SK-N-SH (cell line): ENCODE measurements around the gene HOXD10. TPM values are rescaled to one million over a fixed set of nuclear protein-coding genes. Genes with fewer than 3 reads are reported as not detected.
A peak's percentile ranks its signal among the peaks of the same experiment; 100 is the strongest.

ENCODE experiments used
- CTCF ChIA-PET: fragments of 300-600, 350-600 bp; formaldehyde crosslinking; extraction: SDS; loops from one replicate; lab custom pipeline; 2021; lab: Yijun Ruan, JAX
- POLR2A ChIA-PET: fragments of 350-600 bp; sonication (Branson Sonifier 250); formaldehyde crosslinking; extraction: SDS; loops from one replicate; lab custom pipeline; 2020; ENCODE audit warnings: antibody characterized with exemption, inconsistent platforms; lab: Yijun Ruan, JAX
- DNase-seq: peaks from one replicate; pipeline ENCODE4 v3.0.0; 2012
- H2AFZ ChIP-seq: fragments of 200-600 bp; sonication (generic); 2 replicates; pipeline ENCODE4 v1.8.1; 2016; ENCODE audit warnings: antibody characterized with exemption, mild to moderate bottlenecking, low read depth
- H3F3A ChIP-seq: fragments of 200-600 bp; sonication (generic); replicated peaks from 2 replicates; pipeline ENCODE3; 2016; ENCODE audit warnings: antibody characterized with exemption, mild to moderate bottlenecking; ENCODE audit not compliant: insufficient read depth
- H3K27ac ChIP-seq, 2 experiments: fragments of 200-500 bp in 1 of 2; fragments of 200-600 bp in 1 of 2; sonication (Bioruptor generic) in 1 of 2; sonication (generic), shearing (Covaris generic) in 1 of 2; 2 replicates each; pipeline versions ENCODE4 v1.5.1 to v1.6.1; 2014 to 2016; ENCODE audit warnings: low read depth in 2 of 2, inconsistent platforms in 1 of 2, low read length in 1 of 2, mild to moderate bottlenecking in 1 of 2, mixed read lengths in 1 of 2
- H3K27me3 ChIP-seq: fragments of 200-600 bp; sonication (generic), shearing (Covaris generic); 2 replicates; pipeline ENCODE4 v1.6.1; 2016; ENCODE audit warnings: mixed run types; ENCODE audit not compliant: insufficient read depth
- H3K36me3 ChIP-seq, 2 experiments: fragments of 200-500 bp in 1 of 2; fragments of 200-600 bp in 1 of 2; sonication (Bioruptor generic) in 1 of 2; sonication (generic) in 1 of 2; replicated peaks in 1 of 2; 2 replicates each; pipeline versions ENCODE3 to v1.5.1; 2014 to 2016; ENCODE audit warnings: low read length in 1 of 2, mild to moderate bottlenecking in 1 of 2; ENCODE audit not compliant: insufficient read depth in 2 of 2, control insufficient read depth in 1 of 2
- H3K4me1 ChIP-seq, 2 experiments: fragments of 200-500 bp in 1 of 2; fragments of 200-600 bp in 1 of 2; sonication (Bioruptor generic) in 1 of 2; sonication (generic), shearing (Covaris generic) in 1 of 2; 2 replicates each; pipeline versions ENCODE4 v1.5.1 to v1.6.1; 2014 to 2016; ENCODE audit warnings: low read depth in 1 of 2, low read length in 1 of 2, mixed run types in 1 of 2; ENCODE audit not compliant: insufficient read depth in 2 of 2, control insufficient read depth in 1 of 2
- H3K4me2 ChIP-seq: fragments of 200-600 bp; sonication (generic), shearing (Covaris generic); 2 replicates; pipeline ENCODE4 v1.6.1; 2017; ENCODE audit warnings: mixed run types
- H3K4me3 ChIP-seq, 2 experiments: fragments of 200-500 bp in 1 of 2; fragments of 200-600 bp in 1 of 2; sonication (Bioruptor generic) in 1 of 2; sonication (generic), shearing (Covaris generic) in 1 of 2; 2 replicates each; pipeline versions ENCODE4 v1.5.1 to v1.8.1; 2014 to 2016; ENCODE audit warnings: low read depth in 2 of 2, inconsistent platforms in 1 of 2, low read length in 1 of 2, mild to moderate bottlenecking in 1 of 2, mixed read lengths in 1 of 2, moderate library complexity in 1 of 2
- H3K79me2 ChIP-seq: fragments of 200-600 bp; sonication (generic); 2 replicates; pipeline ENCODE4 v1.8.1; 2017; ENCODE audit warnings: mild to moderate bottlenecking; ENCODE audit not compliant: insufficient read depth
- H3K9ac ChIP-seq: fragments of 200-600 bp; sonication (generic); 2 replicates; pipeline ENCODE4 v1.6.1; 2017; ENCODE audit warnings: mixed run types
- H3K9me2 ChIP-seq: fragments of 200-600 bp; sonication (generic); 2 replicates; pipeline ENCODE4 v1.6.1; 2017; ENCODE audit warnings: mixed run types
- H3K9me3 ChIP-seq: fragments of 200-600 bp; sonication (generic); 2 replicates; pipeline ENCODE4 v1.6.1; 2017; ENCODE audit warnings: mixed run types, mild to moderate bottlenecking, moderate library complexity
- H4K20me1 ChIP-seq: fragments of 200-600 bp; sonication (generic); 2 replicates; pipeline ENCODE4 v1.6.1; 2017; ENCODE audit warnings: mild to moderate bottlenecking, mixed run types; ENCODE audit not compliant: insufficient read depth
- EZH2phosphoT487 ChIP-seq: fragments of 200-600 bp; sonication (generic); IDR thresholded peaks from 2 replicates; pipeline ENCODE4 v1.6.1; 2017; ENCODE audit warnings: low read depth, mixed run types, mild to moderate bottlenecking, antibody characterized with exemption, moderate library complexity, borderline replicate concordance
- FOXJ3 ChIP-seq: sonication (generic); formaldehyde crosslinking; IDR thresholded peaks from 2 replicates; pipeline ENCODE4 v1.5.1; 2020; ENCODE audit warnings: mild to moderate bottlenecking, missing genetic modification reagents
- FOXM1 ChIP-seq: IDR thresholded peaks from 2 replicates; pipeline ENCODE4 v1.4.0; 2012; ENCODE audit warnings: low read depth, mild to moderate bottlenecking
- MAX ChIP-seq: IDR thresholded peaks from 2 replicates; pipeline ENCODE4 v1.4.0; 2012; ENCODE audit warnings: low read depth
- MXI1 ChIP-seq: IDR thresholded peaks from 2 replicates; pipeline ENCODE4 v1.6.1; 2012; ENCODE audit warnings: mild to moderate bottlenecking, low read depth, low read length, improper control_type of control experiment
- TAF1 ChIP-seq: IDR thresholded peaks from 2 replicates; pipeline ENCODE4 v1.6.1; 2012; ENCODE audit warnings: low read depth, mild to moderate bottlenecking, low read length, moderate library complexity, borderline replicate concordance
- USF2 ChIP-seq: fragments of 150-350 bp; IDR thresholded peaks from 2 replicates; pipeline ENCODE4 v1.6.1; 2017; ENCODE audit warnings: antibody characterized with exemption, low read length, low read depth, borderline replicate concordance
- YY1 ChIP-seq: IDR thresholded peaks from 2 replicates; pipeline ENCODE4 v1.4.0; 2012; ENCODE audit warnings: low read depth, mild to moderate bottlenecking
- WGBS: methylation state at CpG from one replicate; pipeline ENCODE4 v1.1.6; 2017; ENCODE audit warnings: low lambda C conversion rate; 5-methylcytosine and 5-hydroxymethylcytosine counted together
- polyA plus RNA-seq, 3 experiments: library from polyadenylated mRNA; depleted of rRNA; stranded (reverse); fragments of >200 nt; gene quantifications; 2 replicates each; pipeline ENCODE4 v1.2.3, GENCODE V29; 2012
- TF ChIP-seq, protein P1 (sequence below): IDR thresholded peaks from 2 replicates; pipeline ENCODE4 v1.6.1; 2012; ENCODE audit warnings: mild to moderate bottlenecking, low read depth, low read length, moderate library complexity

Gene HOXD10
- polyA plus RNA-seq, 1 of the 3 experiments (the other 2 are of a cell fraction): 0.10 TPM

DNA sequence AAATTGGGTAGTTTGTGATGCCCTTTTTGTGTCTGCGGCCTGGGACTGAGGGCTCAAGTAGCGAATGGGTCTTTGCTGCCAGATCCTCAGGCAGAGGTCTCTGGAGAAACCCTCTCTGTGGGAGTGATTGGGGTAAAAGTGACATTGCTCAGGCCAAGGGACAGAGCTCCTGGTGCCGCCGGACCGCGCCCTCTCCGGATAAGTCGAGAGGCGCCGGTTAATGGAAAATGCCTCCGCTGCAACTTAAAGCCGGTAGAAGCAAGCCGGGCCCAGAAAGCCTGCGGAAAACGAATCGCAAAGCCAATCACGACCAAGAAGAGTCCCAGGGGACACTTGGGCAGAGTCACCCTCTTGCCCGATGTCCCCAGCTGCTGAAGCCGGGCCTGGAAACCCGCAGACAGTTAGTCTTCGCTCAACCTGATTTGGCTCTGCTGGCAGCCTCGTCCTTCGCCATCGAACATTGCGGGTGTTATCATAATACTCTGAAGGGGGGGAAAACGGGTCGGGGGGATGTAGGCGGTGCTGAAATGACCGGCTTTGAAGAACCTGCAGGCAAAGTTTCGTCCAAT, 17.3 kb upstream of the HOXD10 start:
- CTCF ChIA-PET: interaction anchor here (1.0 to 13.5 kb wide), 10 partner anchors 10 to 1399 kb away, joined by 3 to 264 read pairs (median 52); partner anchors contain the start of genes EVX2, HOXD10 and HOXD11
- WGBS: 51% methylated on average over 22 of the region's 30 CpGs
- DNase-seq: no peak
- H3K9me3 ChIP-seq: no peaks in the 10 kb centered on the region
- no peak overlapping the region for H3K9ac ChIP-seq
- H3K36me3 ChIP-seq: no peaks in the 10 kb centered on the region
- no peaks in the 10 kb centered on the region for H3K9me2 ChIP-seq
- H3F3A ChIP-seq: peaks cover 3% of the 10 kb centered on the region
- H3K27me3 ChIP-seq: peaks cover 97% of the 10 kb centered on the region
- H2AFZ ChIP-seq: no peak overlapping the region
- peaks cover 0 to 20% of the 10 kb centered on the region in 2 experiments; a peak in 3 of 4 replicates for H3K4me1 ChIP-seq
- H3K4me3 ChIP-seq: no peak overlapping the region
- H4K20me1 ChIP-seq: no peaks in the 10 kb centered on the region
- POLR2A ChIA-PET: no interaction called here
- H3K4me2 ChIP-seq: no peak overlapping the region
- H3K79me2 ChIP-seq: no peaks in the 10 kb centered on the region
- no peak for TF ChIP-seq MXI1
- no peak for TF ChIP-seq TAF1
- TF ChIP-seq, protein P1, sequence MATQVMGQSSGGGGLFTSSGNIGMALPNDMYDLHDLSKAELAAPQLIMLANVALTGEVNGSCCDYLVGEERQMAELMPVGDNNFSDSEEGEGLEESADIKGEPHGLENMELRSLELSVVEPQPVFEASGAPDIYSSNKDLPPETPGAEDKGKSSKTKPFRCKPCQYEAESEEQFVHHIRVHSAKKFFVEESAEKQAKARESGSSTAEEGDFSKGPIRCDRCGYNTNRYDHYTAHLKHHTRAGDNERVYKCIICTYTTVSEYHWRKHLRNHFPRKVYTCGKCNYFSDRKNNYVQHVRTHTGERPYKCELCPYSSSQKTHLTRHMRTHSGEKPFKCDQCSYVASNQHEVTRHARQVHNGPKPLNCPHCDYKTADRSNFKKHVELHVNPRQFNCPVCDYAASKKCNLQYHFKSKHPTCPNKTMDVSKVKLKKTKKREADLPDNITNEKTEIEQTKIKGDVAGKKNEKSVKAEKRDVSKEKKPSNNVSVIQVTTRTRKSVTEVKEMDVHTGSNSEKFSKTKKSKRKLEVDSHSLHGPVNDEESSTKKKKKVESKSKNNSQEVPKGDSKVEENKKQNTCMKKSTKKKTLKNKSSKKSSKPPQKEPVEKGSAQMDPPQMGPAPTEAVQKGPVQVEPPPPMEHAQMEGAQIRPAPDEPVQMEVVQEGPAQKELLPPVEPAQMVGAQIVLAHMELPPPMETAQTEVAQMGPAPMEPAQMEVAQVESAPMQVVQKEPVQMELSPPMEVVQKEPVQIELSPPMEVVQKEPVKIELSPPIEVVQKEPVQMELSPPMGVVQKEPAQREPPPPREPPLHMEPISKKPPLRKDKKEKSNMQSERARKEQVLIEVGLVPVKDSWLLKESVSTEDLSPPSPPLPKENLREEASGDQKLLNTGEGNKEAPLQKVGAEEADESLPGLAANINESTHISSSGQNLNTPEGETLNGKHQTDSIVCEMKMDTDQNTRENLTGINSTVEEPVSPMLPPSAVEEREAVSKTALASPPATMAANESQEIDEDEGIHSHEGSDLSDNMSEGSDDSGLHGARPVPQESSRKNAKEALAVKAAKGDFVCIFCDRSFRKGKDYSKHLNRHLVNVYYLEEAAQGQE: no peak
- TF ChIP-seq MAX: no peak
- no peak overlapping the region for H3K27ac ChIP-seq

- Histone ChIP-seq H3K9ac (no peak within 1 kb of the TSS), H3K36me3 (no peaks in the 10 kb centered on the region), H2AFZ (no peak within 1 kb of the TSS), H3K4me1 (peaks cover 0 to 26% of the 10 kb centered on the region in 2 experiments; a peak in 3 of 4 replicates), H3K9me3 (no peaks in the 10 kb centered on the region), H3K4me2 (no peak within 1 kb of the TSS), H3K9me2 (no peaks in the 10 kb centered on the region), H3F3A (peaks cover 8% of the 10 kb centered on the region), H3K4me3 (peak within 1 kb of the TSS in 1 of 2 experiments; percentile 48; a peak in 1 of 4 replicates), H3K27ac (no peak within 1 kb of the TSS), H3K79me2 (no peaks in the 10 kb centered on the region), H3K27me3 (peaks cover 97% of the 10 kb centered on the region), H4K20me1 (no peaks in the 10 kb centered on the region)
- ChIA-PET CTCF (interaction anchor here (1.0 to 13.5 kb wide), 6 partner anchors 10 to 1069 kb away, joined by 3 to 264 read pairs (median 56); partner anchors contain the start of genes HOXD10 and HOXD11), POLR2A (no interaction called here)
- no peak for DNase-seq
- TF ChIP-seq EZH2phosphoT487 (peak; percentile 51), FOXJ3 (CRISPR knock-in tag) (no peak), YY1 (no peak), FOXM1 (no peak), USF2 (no peak)
- WGBS: 60% methylated on average over 30 of the region's 70 CpGs
These were observed 16.6 kb upstream of the HOXD10 start, which contains the start of gene HOXD12 for GRCh38 chr2:176099728-176100546. Gene HOXD12 (plus strand): TSS chr2:176099795. CDS start chr2:176099802, 7 bp downstream.
